HepG2 (cell line): ENCODE results near the gene PTX4.

Experiments
- CREM ChIP-seq, 2 experiments: sonication (generic) in 1 of 2; formaldehyde crosslinking in 1 of 2; IDR thresholded peaks; 2 replicates each; pipeline versions ENCODE4 v1.4.0 to v1.6.1; 2016 to 2020; ENCODE audit warnings: antibody characterized with exemption in 1 of 2, mild to moderate bottlenecking in 1 of 2, missing genetic modification reagents in 1 of 2
- JUNB ChIP-seq: sonication (generic); formaldehyde crosslinking; IDR thresholded peaks from 2 replicates; pipeline ENCODE4 v1.8.0; 2022; ENCODE audit warnings: missing genetic modification reagents, mild to moderate bottlenecking, borderline replicate concordance
- POLR2A ChIP-seq, 2 experiments: IDR thresholded peaks; 2 replicates each; pipeline ENCODE4 v1.6.1; 2011; ENCODE audit warnings: low read depth in 2 of 2, low read length in 2 of 2, mild to moderate bottlenecking in 1 of 2, moderate library complexity in 1 of 2; ENCODE audit not compliant: insufficient read depth in 1 of 2
- SMC3 ChIP-seq: IDR thresholded peaks from 2 replicates; pipeline ENCODE4 v1.6.1; 2011; ENCODE audit warnings: low read length, improper control_type of control experiment
- THYN1 ChIP-seq: sonication (generic); formaldehyde crosslinking; IDR thresholded peaks from 2 replicates; pipeline ENCODE4 v1.8.1; 2023; ENCODE audit warnings: low read depth, mild to moderate bottlenecking, moderate library complexity, missing genetic modification reagents, borderline replicate concordance
- ZKSCAN1 ChIP-seq: fragments of 150-350 bp; IDR thresholded peaks from 2 replicates; pipeline ENCODE4 v1.6.1; 2014; ENCODE audit warnings: low read length
- ZNF160 ChIP-seq: sonication (generic); formaldehyde crosslinking; IDR thresholded peaks from 2 replicates; pipeline ENCODE4 v1.8.0; 2022; ENCODE audit warnings: mild to moderate bottlenecking, inconsistent platforms, missing genetic modification reagents
- ZNF350 ChIP-seq: sonication (generic); formaldehyde crosslinking; IDR thresholded peaks from 2 replicates; pipeline ENCODE4 v1.4.0; 2020; ENCODE audit warnings: mild to moderate bottlenecking, low read depth, missing genetic modification reagents, borderline replicate concordance
- TF ChIP-seq, protein P1 (sequence below): sonication (generic); formaldehyde crosslinking; IDR thresholded peaks from 2 replicates; pipeline ENCODE4 v1.5.0; 2020; ENCODE audit warnings: missing genetic modification reagents
- TF ChIP-seq, protein P2 (sequence below): sonication (generic); formaldehyde crosslinking; IDR thresholded peaks from 2 replicates; pipeline ENCODE4 v1.8.0; 2022; ENCODE audit warnings: mild to moderate bottlenecking, missing genetic modification reagents, moderate library complexity
- TF ChIP-seq, protein P3 (sequence below): sonication (generic); formaldehyde crosslinking; IDR thresholded peaks from 2 replicates; pipeline ENCODE4 v1.4.0; 2020; ENCODE audit warnings: missing genetic modification reagents
- TF ChIP-seq, protein P4 (sequence below): sonication (generic); formaldehyde crosslinking; IDR thresholded peaks from 2 replicates; pipeline ENCODE4 v1.5.1; 2020; ENCODE audit warnings: mild to moderate bottlenecking, missing genetic modification reagents, borderline replicate concordance
- TF ChIP-seq, protein P5 (sequence below), 2 experiments: IDR thresholded peaks; 2 replicates each; pipeline ENCODE4 v1.6.1; 2011 to 2012; ENCODE audit warnings: low read length in 2 of 2, borderline replicate concordance in 1 of 2, low read depth in 1 of 2, mild to moderate bottlenecking in 1 of 2, moderate library complexity in 1 of 2

DNA sequence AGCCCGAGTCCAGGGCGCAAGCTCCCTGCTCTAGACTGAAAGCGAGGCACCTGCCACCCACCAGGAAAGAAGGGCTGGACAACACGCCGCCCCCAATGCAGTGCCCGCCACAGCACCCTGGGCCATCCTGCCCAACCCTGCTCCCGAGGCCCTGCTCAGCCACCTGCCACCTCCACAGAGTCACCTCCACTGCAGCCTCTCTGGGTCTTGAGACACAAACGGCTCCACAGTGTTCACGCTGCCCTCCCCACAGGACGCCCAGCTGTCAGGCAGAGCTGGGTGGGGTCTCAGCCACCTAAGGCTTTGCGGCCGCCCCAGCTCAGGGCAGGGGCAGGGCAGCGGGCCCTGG is 23.2 kb downstream of the PTX4 start:
- TF ChIP-seq, protein P1, sequence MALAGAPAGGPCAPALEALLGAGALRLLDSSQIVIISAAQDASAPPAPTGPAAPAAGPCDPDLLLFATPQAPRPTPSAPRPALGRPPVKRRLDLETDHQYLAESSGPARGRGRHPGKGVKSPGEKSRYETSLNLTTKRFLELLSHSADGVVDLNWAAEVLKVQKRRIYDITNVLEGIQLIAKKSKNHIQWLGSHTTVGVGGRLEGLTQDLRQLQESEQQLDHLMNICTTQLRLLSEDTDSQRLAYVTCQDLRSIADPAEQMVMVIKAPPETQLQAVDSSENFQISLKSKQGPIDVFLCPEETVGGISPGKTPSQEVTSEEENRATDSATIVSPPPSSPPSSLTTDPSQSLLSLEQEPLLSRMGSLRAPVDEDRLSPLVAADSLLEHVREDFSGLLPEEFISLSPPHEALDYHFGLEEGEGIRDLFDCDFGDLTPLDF (CRISPR knock-in tag) = no peak
- TF ChIP-seq ZNF350 (CRISPR knock-in tag) = no peak
- TF ChIP-seq SMC3 = no peak
- TF ChIP-seq ZKSCAN1 = no peak
- TF ChIP-seq ZNF160 = no peak
- TF ChIP-seq, protein P2, sequence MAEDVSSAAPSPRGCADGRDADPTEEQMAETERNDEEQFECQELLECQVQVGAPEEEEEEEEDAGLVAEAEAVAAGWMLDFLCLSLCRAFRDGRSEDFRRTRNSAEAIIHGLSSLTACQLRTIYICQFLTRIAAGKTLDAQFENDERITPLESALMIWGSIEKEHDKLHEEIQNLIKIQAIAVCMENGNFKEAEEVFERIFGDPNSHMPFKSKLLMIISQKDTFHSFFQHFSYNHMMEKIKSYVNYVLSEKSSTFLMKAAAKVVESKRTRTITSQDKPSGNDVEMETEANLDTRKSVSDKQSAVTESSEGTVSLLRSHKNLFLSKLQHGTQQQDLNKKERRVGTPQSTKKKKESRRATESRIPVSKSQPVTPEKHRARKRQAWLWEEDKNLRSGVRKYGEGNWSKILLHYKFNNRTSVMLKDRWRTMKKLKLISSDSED = no peak
- TF ChIP-seq, protein P3, sequence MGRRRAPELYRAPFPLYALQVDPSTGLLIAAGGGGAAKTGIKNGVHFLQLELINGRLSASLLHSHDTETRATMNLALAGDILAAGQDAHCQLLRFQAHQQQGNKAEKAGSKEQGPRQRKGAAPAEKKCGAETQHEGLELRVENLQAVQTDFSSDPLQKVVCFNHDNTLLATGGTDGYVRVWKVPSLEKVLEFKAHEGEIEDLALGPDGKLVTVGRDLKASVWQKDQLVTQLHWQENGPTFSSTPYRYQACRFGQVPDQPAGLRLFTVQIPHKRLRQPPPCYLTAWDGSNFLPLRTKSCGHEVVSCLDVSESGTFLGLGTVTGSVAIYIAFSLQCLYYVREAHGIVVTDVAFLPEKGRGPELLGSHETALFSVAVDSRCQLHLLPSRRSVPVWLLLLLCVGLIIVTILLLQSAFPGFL = no peak
- TF ChIP-seq, protein P4, sequence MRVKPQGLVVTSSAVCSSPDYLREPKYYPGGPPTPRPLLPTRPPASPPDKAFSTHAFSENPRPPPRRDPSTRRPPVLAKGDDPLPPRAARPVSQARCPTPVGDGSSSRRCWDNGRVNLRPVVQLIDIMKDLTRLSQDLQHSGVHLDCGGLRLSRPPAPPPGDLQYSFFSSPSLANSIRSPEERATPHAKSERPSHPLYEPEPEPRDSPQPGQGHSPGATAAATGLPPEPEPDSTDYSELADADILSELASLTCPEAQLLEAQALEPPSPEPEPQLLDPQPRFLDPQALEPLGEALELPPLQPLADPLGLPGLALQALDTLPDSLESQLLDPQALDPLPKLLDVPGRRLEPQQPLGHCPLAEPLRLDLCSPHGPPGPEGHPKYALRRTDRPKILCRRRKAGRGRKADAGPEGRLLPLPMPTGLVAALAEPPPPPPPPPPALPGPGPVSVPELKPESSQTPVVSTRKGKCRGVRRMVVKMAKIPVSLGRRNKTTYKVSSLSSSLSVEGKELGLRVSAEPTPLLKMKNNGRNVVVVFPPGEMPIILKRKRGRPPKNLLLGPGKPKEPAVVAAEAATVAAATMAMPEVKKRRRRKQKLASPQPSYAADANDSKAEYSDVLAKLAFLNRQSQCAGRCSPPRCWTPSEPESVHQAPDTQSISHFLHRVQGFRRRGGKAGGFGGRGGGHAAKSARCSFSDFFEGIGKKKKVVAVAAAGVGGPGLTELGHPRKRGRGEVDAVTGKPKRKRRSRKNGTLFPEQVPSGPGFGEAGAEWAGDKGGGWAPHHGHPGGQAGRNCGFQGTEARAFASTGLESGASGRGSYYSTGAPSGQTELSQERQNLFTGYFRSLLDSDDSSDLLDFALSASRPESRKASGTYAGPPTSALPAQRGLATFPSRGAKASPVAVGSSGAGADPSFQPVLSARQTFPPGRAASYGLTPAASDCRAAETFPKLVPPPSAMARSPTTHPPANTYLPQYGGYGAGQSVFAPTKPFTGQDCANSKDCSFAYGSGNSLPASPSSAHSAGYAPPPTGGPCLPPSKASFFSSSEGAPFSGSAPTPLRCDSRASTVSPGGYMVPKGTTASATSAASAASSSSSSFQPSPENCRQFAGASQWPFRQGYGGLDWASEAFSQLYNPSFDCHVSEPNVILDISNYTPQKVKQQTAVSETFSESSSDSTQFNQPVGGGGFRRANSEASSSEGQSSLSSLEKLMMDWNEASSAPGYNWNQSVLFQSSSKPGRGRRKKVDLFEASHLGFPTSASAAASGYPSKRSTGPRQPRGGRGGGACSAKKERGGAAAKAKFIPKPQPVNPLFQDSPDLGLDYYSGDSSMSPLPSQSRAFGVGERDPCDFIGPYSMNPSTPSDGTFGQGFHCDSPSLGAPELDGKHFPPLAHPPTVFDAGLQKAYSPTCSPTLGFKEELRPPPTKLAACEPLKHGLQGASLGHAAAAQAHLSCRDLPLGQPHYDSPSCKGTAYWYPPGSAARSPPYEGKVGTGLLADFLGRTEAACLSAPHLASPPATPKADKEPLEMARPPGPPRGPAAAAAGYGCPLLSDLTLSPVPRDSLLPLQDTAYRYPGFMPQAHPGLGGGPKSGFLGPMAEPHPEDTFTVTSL (CRISPR knock-in tag) = no peak
- no peak for TF ChIP-seq THYN1 (CRISPR knock-in tag)
- TF ChIP-seq POLR2A (IDR thresholded peaks at IDR 0.05; ENCODE audit: insufficient read depth in 1 of 2, low read depth in 2 of 2, low read length in 2 of 2) = no peak
- no peak for TF ChIP-seq JUNB (CRISPR knock-in tag)
- no peak for TF ChIP-seq CREM (IDR thresholded peaks at IDR 0.05)
- TF ChIP-seq CREM (CRISPR knock-in tag; IDR thresholded peaks at IDR 0.05) = no peak
- TF ChIP-seq, protein P5, sequence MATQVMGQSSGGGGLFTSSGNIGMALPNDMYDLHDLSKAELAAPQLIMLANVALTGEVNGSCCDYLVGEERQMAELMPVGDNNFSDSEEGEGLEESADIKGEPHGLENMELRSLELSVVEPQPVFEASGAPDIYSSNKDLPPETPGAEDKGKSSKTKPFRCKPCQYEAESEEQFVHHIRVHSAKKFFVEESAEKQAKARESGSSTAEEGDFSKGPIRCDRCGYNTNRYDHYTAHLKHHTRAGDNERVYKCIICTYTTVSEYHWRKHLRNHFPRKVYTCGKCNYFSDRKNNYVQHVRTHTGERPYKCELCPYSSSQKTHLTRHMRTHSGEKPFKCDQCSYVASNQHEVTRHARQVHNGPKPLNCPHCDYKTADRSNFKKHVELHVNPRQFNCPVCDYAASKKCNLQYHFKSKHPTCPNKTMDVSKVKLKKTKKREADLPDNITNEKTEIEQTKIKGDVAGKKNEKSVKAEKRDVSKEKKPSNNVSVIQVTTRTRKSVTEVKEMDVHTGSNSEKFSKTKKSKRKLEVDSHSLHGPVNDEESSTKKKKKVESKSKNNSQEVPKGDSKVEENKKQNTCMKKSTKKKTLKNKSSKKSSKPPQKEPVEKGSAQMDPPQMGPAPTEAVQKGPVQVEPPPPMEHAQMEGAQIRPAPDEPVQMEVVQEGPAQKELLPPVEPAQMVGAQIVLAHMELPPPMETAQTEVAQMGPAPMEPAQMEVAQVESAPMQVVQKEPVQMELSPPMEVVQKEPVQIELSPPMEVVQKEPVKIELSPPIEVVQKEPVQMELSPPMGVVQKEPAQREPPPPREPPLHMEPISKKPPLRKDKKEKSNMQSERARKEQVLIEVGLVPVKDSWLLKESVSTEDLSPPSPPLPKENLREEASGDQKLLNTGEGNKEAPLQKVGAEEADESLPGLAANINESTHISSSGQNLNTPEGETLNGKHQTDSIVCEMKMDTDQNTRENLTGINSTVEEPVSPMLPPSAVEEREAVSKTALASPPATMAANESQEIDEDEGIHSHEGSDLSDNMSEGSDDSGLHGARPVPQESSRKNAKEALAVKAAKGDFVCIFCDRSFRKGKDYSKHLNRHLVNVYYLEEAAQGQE (IDR thresholded peaks at IDR 0.05; ENCODE audit: borderline replicate concordance in 1 of 2, low read depth in 1 of 2, low read length in 2 of 2) = no peak
